ENCODE results near the gene SGCA.
A peak's percentile ranks its signal among the peaks of the same experiment; 100 is the strongest.

- TF ChIP-seq TEAD4 (IDR thresholded peaks at IDR 0.05) (no peak), MAX (IDR thresholded peaks at IDR 0.05) (peak; percentile 31; the same call in 1 of the 2 replicates), REST (IDR thresholded peaks at IDR 0.05; ENCODE audit: low read depth) (no peak), RAD21 (IDR thresholded peaks at IDR 0.05; ENCODE audit: low read depth) (no peak), FOXM1 (IDR thresholded peaks at IDR 0.05; ENCODE audit: borderline replicate concordance, low read depth) (no peak), TAF1 (IDR thresholded peaks at IDR 0.05; ENCODE audit: low read depth) (no peak), TCF12 (IDR thresholded peaks at IDR 0.05; ENCODE audit: low read depth) (no peak), EGR1 (IDR thresholded peaks at IDR 0.05) (peak; percentile 74), EP300 (IDR thresholded peaks at IDR 0.05; ENCODE audit: borderline replicate concordance) (no peak), USF1 (IDR thresholded peaks at IDR 0.05) (no peak), CREB1 (IDR thresholded peaks at IDR 0.05; ENCODE audit: low read depth) (no peak), YY1 (IDR thresholded peaks at IDR 0.05; ENCODE audit: low read depth) (no peak)
These were observed 1.7 kb upstream of the SGCA start for GRCh38 chr17:50163843-50164696.
